Measurements from ENCODE around the gene NTPCR. TPM values are rescaled to one million over a fixed set of nuclear protein-coding genes. Genes with fewer than 3 reads are reported as not detected.

The NTPCR gene
- polyA plus RNA-seq, 2 donors = 38.2 to 45.7 TPM

DNA sequence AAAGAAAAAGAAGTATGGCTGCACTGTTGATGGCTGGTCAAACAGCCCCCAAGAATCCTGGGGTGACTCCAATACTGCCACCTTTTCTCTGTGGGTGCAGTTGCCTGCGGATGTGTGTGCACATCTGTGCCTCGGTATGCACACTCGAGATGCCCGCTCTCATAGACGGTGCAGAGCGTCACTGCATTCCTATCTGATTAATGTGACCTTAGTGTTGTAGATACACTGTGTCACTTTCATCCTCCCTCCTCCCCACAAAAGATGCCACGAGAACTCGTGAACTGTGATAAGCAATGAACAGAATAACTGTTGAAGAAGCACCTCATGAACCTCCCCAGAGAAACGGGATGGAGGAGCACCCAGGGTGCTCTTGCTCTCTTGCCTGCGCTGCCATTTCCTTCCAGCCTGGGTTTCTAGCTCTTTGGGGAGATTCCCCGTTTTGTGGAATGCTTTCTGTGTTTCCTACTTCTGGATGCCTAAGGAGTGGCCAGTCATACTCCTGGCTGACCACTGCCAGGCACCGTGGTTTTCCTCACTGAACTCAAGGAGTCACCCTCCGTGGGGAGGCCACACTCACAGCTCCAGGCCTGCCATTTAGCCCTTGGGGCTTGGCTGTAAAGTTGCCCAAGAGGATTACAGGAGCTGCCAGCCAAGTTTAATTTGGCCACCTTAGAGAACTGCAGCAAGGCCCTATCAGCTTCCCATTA, 32.0 kb downstream of the NTPCR start:
- 78 to 80% methylated on average over 13 of the region's 13 CpGs for WGBS, 2 donors
- Histone ChIP-seq H3K9me3 (ENCODE audit: control insufficient read depth in 2 of 2, insufficient read depth in 1 of 2, low read depth in 1 of 2, low read length in 1 of 2) (peaks cover 0 to 2% of the 10 kb centered on the region in 2 donors), H3K27ac (ENCODE audit: low read depth in 2 of 2, low read length in 1 of 2) (no peak overlapping the region)

GRCh38 chr1:232983375-232983774, 33.0 kb downstream of the NTPCR start:
- 96 to 97% methylated on average over 14 of the region's 14 CpGs for WGBS, 2 donors
- Histone ChIP-seq H3K27ac (ENCODE audit: low read depth in 2 of 2, low read length in 1 of 2) (no peak overlapping the region), H3K27me3 (ENCODE audit: control insufficient read depth in 1 of 2, insufficient read depth in 2 of 2, low read length in 2 of 2) (no peaks in the 10 kb centered on the region), H3K4me3 (ENCODE audit: low read depth in 1 of 2, low read length in 2 of 2) (no peak overlapping the region), H3K36me3 (ENCODE audit: control insufficient read depth in 2 of 2, insufficient read depth in 2 of 2, low read length in 1 of 2) (peaks cover 0 to 10% of the 10 kb centered on the region in 2 donors), H3K4me1 (ENCODE audit: control insufficient read depth in 2 of 2, insufficient read depth in 2 of 2, low read length in 1 of 2) (no peaks in the 10 kb centered on the region), H3K9me3 (ENCODE audit: control insufficient read depth in 2 of 2, insufficient read depth in 1 of 2, low read depth in 1 of 2, low read length in 1 of 2) (peaks cover 0 to 2% of the 10 kb centered on the region in 2 donors)

More for the DNA sequence above, 32.0 kb downstream of the NTPCR start:
- H3K4me1 ChIP-seq (ENCODE audit: control insufficient read depth in 2 of 2, insufficient read depth in 2 of 2, low read length in 1 of 2) = no peaks in the 10 kb centered on the region
- H3K27me3 ChIP-seq (ENCODE audit: control insufficient read depth in 1 of 2, insufficient read depth in 2 of 2, low read length in 2 of 2) = no peaks in the 10 kb centered on the region
- no peak overlapping the region for H3K4me3 ChIP-seq (ENCODE audit: low read depth in 1 of 2, low read length in 2 of 2)
- peaks cover 0 to 14% of the 10 kb centered on the region in 2 donors for H3K36me3 ChIP-seq (ENCODE audit: control insufficient read depth in 2 of 2, insufficient read depth in 2 of 2, low read length in 1 of 2)

DNA sequence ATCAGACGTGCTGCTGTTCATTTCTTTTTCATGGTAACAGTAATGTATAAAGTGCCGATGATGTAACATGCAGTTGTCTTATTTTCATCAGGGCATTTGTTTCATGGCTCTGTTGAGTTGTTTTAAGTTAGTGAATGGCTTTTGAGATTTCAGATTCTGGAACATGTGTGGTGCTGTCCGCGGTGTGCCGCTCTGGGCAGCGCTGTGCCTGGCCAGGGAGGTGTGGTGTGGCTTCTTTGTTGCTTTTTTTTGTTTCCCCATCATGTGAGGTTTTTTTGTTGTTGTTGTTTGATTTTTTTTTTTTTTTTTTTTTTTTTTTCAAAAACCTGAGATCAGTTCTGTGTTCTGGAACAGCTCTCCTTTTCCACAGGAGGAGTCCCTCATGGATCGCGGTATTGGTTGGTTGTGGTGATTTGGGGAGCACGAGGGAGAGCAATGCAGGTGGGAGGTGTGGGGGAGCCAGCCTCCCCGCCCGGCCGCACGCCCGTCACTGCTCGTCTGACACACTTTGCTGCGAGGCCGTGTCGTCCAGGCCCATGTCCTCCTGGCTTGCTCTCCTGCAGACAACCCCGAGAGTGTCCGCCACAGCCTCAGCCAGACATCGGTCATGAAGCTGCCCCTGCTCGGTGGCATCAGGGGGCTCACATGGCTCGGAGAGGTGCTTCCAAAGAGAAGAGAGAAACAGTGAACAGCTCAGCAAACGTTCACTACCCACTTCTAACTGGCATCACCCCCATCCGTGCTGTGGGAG, 33.6 kb downstream of the NTPCR start:
- Histone ChIP-seq H3K4me1 (ENCODE audit: control insufficient read depth in 2 of 2, insufficient read depth in 2 of 2, low read length in 1 of 2) (no peaks in the 10 kb centered on the region), H3K27ac (ENCODE audit: low read depth in 2 of 2, low read length in 1 of 2) (no peak overlapping the region), H3K4me3 (ENCODE audit: low read depth in 1 of 2, low read length in 2 of 2) (no peak overlapping the region), H3K9me3 (ENCODE audit: control insufficient read depth in 2 of 2, insufficient read depth in 1 of 2, low read depth in 1 of 2, low read length in 1 of 2) (peaks cover 0 to 2% of the 10 kb centered on the region in 2 donors), H3K36me3 (ENCODE audit: control insufficient read depth in 2 of 2, insufficient read depth in 2 of 2, low read length in 1 of 2) (peaks cover 0 to 10% of the 10 kb centered on the region in 2 donors), H3K27me3 (ENCODE audit: control insufficient read depth in 1 of 2, insufficient read depth in 2 of 2, low read length in 2 of 2) (no peaks in the 10 kb centered on the region)
- 87 to 91% methylated on average over 25 of the region's 25 CpGs for WGBS, 2 donors

- peaks cover 0 to 10% of the 10 kb centered on the region in 2 donors for H3K36me3 ChIP-seq (ENCODE audit: control insufficient read depth in 2 of 2, insufficient read depth in 2 of 2, low read length in 1 of 2)
- no peaks in the 10 kb centered on the region for H3K4me1 ChIP-seq (ENCODE audit: control insufficient read depth in 2 of 2, insufficient read depth in 2 of 2, low read length in 1 of 2)
- no peak overlapping the region for H3K27ac ChIP-seq (ENCODE audit: low read depth in 2 of 2, low read length in 1 of 2)
- 92 to 93% methylated on average over 10 of the region's 10 CpGs for WGBS, 2 donors
- H3K9me3 ChIP-seq (ENCODE audit: control insufficient read depth in 2 of 2, insufficient read depth in 1 of 2, low read depth in 1 of 2, low read length in 1 of 2) = peaks cover 0 to 2% of the 10 kb centered on the region in 2 donors
- no peak overlapping the region for H3K4me3 ChIP-seq (ENCODE audit: low read depth in 1 of 2, low read length in 2 of 2)
- no peaks in the 10 kb centered on the region for H3K27me3 ChIP-seq (ENCODE audit: control insufficient read depth in 1 of 2, insufficient read depth in 2 of 2, low read length in 2 of 2)
Observed at GRCh38 chr1:232984577-232985425, 34.4 kb downstream of the NTPCR start.

GRCh38 chr1:232985882-232986526, 35.6 kb downstream of the NTPCR start:
- peaks cover 0 to 10% of the 10 kb centered on the region in 2 donors for H3K36me3 ChIP-seq (ENCODE audit: control insufficient read depth in 2 of 2, insufficient read depth in 2 of 2, low read length in 1 of 2)
- 91 to 95% methylated on average over 31 of the region's 31 CpGs for WGBS, 2 donors
- H3K9me3 ChIP-seq (ENCODE audit: control insufficient read depth in 2 of 2, insufficient read depth in 1 of 2, low read depth in 1 of 2, low read length in 1 of 2) = peaks cover 0 to 2% of the 10 kb centered on the region in 2 donors
- no peak overlapping the region for H3K4me3 ChIP-seq (ENCODE audit: low read depth in 1 of 2, low read length in 2 of 2)
- H3K27ac ChIP-seq (ENCODE audit: low read depth in 2 of 2, low read length in 1 of 2) = no peak overlapping the region
- no peaks in the 10 kb centered on the region for H3K4me1 ChIP-seq (ENCODE audit: control insufficient read depth in 2 of 2, insufficient read depth in 2 of 2, low read length in 1 of 2)
- no peaks in the 10 kb centered on the region for H3K27me3 ChIP-seq (ENCODE audit: control insufficient read depth in 1 of 2, insufficient read depth in 2 of 2, low read length in 2 of 2)

- Histone ChIP-seq H3K9me3 (ENCODE audit: control insufficient read depth in 2 of 2, insufficient read depth in 1 of 2, low read depth in 1 of 2, low read length in 1 of 2) (peaks cover 0 to 2% of the 10 kb centered on the region in 2 donors), H3K27me3 (ENCODE audit: control insufficient read depth in 1 of 2, insufficient read depth in 2 of 2, low read length in 2 of 2) (no peaks in the 10 kb centered on the region), H3K4me3 (ENCODE audit: low read depth in 1 of 2, low read length in 2 of 2) (no peak overlapping the region), H3K36me3 (ENCODE audit: control insufficient read depth in 2 of 2, insufficient read depth in 2 of 2, low read length in 1 of 2) (peaks cover 0 to 10% of the 10 kb centered on the region in 2 donors), H3K27ac (ENCODE audit: low read depth in 2 of 2, low read length in 1 of 2) (no peak overlapping the region), H3K4me1 (ENCODE audit: control insufficient read depth in 2 of 2, insufficient read depth in 2 of 2, low read length in 1 of 2) (no peaks in the 10 kb centered on the region)
- 96 to 97% methylated on average over 5 of the region's 5 CpGs for WGBS, 2 donors
Observed at GRCh38 chr1:232986527-232986922, 36.1 kb downstream of the NTPCR start.

DNA sequence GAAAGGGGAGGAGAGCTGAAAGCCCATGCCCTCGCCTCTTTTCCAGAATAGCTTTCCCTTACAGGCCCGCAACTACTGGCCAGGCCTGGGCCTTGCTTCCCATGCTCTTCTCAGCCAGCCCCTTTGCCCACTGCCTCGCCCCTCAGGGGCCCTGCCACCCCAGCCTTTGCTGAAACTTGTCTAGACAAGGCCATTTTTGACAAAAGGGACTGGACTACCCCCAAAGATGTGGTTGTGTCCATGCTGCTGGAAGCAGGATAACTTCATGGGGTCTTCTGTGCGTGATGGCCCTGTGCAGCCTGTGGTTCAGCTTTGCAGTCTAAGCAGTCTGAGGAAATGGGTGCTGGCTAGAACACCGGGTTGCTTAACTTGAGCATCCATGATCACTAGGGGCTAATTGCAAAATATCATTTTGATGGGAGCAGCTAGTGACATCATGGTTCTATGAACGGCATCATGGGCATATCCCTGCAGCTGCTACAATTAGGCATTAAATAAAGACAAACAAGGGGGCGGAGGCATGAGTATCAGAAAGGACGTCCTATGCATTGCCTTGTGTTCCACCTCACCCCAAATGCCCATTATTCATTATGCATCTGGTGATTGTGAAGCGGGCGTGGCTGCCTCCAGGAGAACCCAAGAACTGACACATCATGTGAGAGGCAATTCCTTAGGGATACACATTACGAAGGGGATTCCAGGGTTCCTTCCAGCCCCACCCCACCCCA, 36.8 kb downstream of the NTPCR start:
- WGBS, 2 donors = 91 to 92% methylated on average over 11 of the region's 11 CpGs
- no peaks in the 10 kb centered on the region for H3K4me1 ChIP-seq (ENCODE audit: control insufficient read depth in 2 of 2, insufficient read depth in 2 of 2, low read length in 1 of 2)
- H3K27ac ChIP-seq (ENCODE audit: low read depth in 2 of 2, low read length in 1 of 2) = no peak overlapping the region
- peaks cover 0 to 2% of the 10 kb centered on the region in 2 donors for H3K9me3 ChIP-seq (ENCODE audit: control insufficient read depth in 2 of 2, insufficient read depth in 1 of 2, low read depth in 1 of 2, low read length in 1 of 2)
- no peak overlapping the region for H3K4me3 ChIP-seq (ENCODE audit: low read depth in 1 of 2, low read length in 2 of 2)
- peaks cover 0 to 10% of the 10 kb centered on the region in 2 donors for H3K36me3 ChIP-seq (ENCODE audit: control insufficient read depth in 2 of 2, insufficient read depth in 2 of 2, low read length in 1 of 2)
- no peaks in the 10 kb centered on the region for H3K27me3 ChIP-seq (ENCODE audit: control insufficient read depth in 1 of 2, insufficient read depth in 2 of 2, low read length in 2 of 2)

- Histone ChIP-seq H3K27ac (ENCODE audit: low read depth in 2 of 2, low read length in 1 of 2) (no peak overlapping the region), H3K4me1 (ENCODE audit: control insufficient read depth in 2 of 2, insufficient read depth in 2 of 2, low read length in 1 of 2) (no peaks in the 10 kb centered on the region), H3K36me3 (ENCODE audit: control insufficient read depth in 2 of 2, insufficient read depth in 2 of 2, low read length in 1 of 2) (peaks cover 0 to 10% of the 10 kb centered on the region in 2 donors), H3K9me3 (ENCODE audit: control insufficient read depth in 2 of 2, insufficient read depth in 1 of 2, low read depth in 1 of 2, low read length in 1 of 2) (peaks cover 0 to 2% of the 10 kb centered on the region in 2 donors), H3K4me3 (ENCODE audit: low read depth in 1 of 2, low read length in 2 of 2) (no peak overlapping the region), H3K27me3 (ENCODE audit: control insufficient read depth in 1 of 2, insufficient read depth in 2 of 2, low read length in 2 of 2) (no peaks in the 10 kb centered on the region)
- 86% methylated on average over 13 of the region's 13 CpGs for WGBS, 2 donors
Observed at GRCh38 chr1:232987774-232988140, 37.3 kb downstream of the NTPCR start.

Measured in esophagus (tissue), 2 donors.